DOHH2 (cell line): ENCODE data around the gene ADAD2.

Source experiments
- H3F3A ChIP-seq: fragments of 200-600 bp; sonication (generic), shearing (Covaris generic); 2 replicates; pipeline ENCODE4 v1.6.0; 2016; ENCODE audit warnings: antibody characterized with exemption, mild to moderate bottlenecking; ENCODE audit not compliant: control insufficient read depth, insufficient read depth
- H3K27ac ChIP-seq: fragments of 200-600 bp; sonication (generic); 2 replicates; pipeline ENCODE4 v1.5.1; 2014; ENCODE audit warnings: low read depth, mild to moderate bottlenecking, low read length, moderate library complexity
- H3K27me3 ChIP-seq: fragments of 200-600 bp; sonication (generic); 2 replicates; pipeline ENCODE4 v1.6.1; 2014; ENCODE audit warnings: mild to moderate bottlenecking, low read length, mixed read lengths; ENCODE audit not compliant: control insufficient read depth
- H3K36me3 ChIP-seq: fragments of 200-600 bp; sonication (generic); 2 replicates; pipeline ENCODE4 v1.6.1; 2014; ENCODE audit warnings: mild to moderate bottlenecking, low read length, moderate library complexity, mixed read lengths; ENCODE audit not compliant: control insufficient read depth
- H3K4me1 ChIP-seq: fragments of 200-600 bp; sonication (generic); 2 replicates; pipeline ENCODE4 v1.6.1; 2014; ENCODE audit warnings: mild to moderate bottlenecking, low read length, mixed read lengths; ENCODE audit not compliant: control insufficient read depth
- H3K4me2 ChIP-seq: fragments of 200-600 bp; sonication (generic); 2 replicates; pipeline ENCODE4 v1.6.0; 2014; ENCODE audit warnings: mild to moderate bottlenecking, low read length, moderate library complexity
- H3K4me3 ChIP-seq: fragments of 200-600 bp; sonication (generic); 2 replicates; pipeline ENCODE4 v1.5.1; 2014; ENCODE audit warnings: mild to moderate bottlenecking, low read length, mixed read lengths
- H3K79me2 ChIP-seq: fragments of 200-600 bp; sonication (generic); 2 replicates; pipeline ENCODE4 v1.6.1; 2014; ENCODE audit warnings: mild to moderate bottlenecking, low read length, mixed read lengths; ENCODE audit not compliant: control insufficient read depth
- H3K9me2 ChIP-seq: fragments of 200-600 bp; sonication (generic); replicated peaks from 2 replicates; pipeline ENCODE4 v1.6.1; 2014; ENCODE audit warnings: mild to moderate bottlenecking, low read length, mixed read lengths; ENCODE audit not compliant: control insufficient read depth
- H3K9me3 ChIP-seq: fragments of 200-600 bp; sonication (generic); 2 replicates; pipeline ENCODE4 v1.6.1; 2014; ENCODE audit warnings: antibody characterized with exemption, low read length, mixed read lengths; ENCODE audit not compliant: control insufficient read depth, insufficient read depth
- H4K20me1 ChIP-seq: fragments of 200-600 bp; sonication (generic); 2 replicates; pipeline ENCODE4 v1.6.0; 2014; ENCODE audit warnings: low read depth, mild to moderate bottlenecking, antibody characterized with exemption, low read length, moderate library complexity; ENCODE audit not compliant: control insufficient read depth, insufficient read depth
- EZH2phosphoT487 ChIP-seq: fragments of 200-600 bp; sonication (generic); IDR thresholded peaks from 2 replicates; pipeline ENCODE4 v1.6.1; 2017; ENCODE audit warnings: borderline replicate concordance, mild to moderate bottlenecking, antibody characterized with exemption, low read length, moderate library complexity, mixed read lengths
- TF ChIP-seq, protein P1 (sequence below): fragments of 200-600 bp; sonication (generic); IDR thresholded peaks from one replicate; pipeline ENCODE4 v1.5.1; 2014; ENCODE audit warnings: antibody characterized with exemption, mild to moderate bottlenecking, low read depth, low read length; ENCODE audit not compliant: poor library complexity, severe bottlenecking

Gene ADAD2

DNA sequence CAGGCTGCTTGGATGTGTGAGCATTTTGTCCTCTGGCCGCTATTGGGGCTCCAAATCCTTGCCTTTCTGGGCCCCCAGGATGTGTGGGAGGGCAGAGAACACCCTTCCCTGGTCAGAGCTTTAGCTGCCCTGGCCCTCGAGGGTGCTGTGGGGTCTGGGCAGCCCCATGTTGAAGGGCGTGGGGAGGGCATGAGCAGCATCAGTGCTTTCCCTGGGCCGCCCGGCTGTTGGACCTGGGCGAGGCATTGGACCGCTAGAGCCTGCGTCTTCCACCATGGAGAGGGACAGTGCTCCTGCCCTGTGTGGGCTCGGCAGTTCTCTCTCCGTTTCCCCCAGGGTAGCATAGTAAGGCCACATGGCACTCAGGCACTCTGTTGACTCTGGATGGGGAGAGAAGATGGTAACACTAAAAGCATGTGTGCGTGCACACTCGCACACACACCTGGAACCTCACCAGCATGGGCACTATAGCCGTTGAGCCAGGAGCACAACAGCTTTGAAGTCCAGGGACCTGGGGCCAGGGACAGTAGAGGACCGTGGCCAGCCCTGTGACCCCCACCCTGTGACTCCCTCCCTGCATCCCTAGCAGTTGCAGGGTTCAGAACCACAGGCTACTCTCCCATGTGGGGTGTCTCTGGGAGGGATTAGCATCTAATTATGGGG lies 6.6 kb downstream of the ADAD2 start:
- Histone ChIP-seq H4K20me1 (no peaks in the 10 kb centered on the region), H3K9me3 (no peaks in the 10 kb centered on the region), H3K9me2 (no peaks in the 10 kb centered on the region), H3F3A (no peaks in the 10 kb centered on the region), H3K4me1 (peaks cover 20% of the 10 kb centered on the region), H3K4me2 (no peak overlapping the region), H3K79me2 (no peaks in the 10 kb centered on the region), H3K36me3 (no peaks in the 10 kb centered on the region), H3K27me3 (peaks cover 3% of the 10 kb centered on the region; the same call in 1 of the 2 replicates), H3K4me3 (no peak overlapping the region), H3K27ac (no peak overlapping the region)
- TF ChIP-seq EZH2phosphoT487, result no peak
- TF ChIP-seq, protein P1, sequence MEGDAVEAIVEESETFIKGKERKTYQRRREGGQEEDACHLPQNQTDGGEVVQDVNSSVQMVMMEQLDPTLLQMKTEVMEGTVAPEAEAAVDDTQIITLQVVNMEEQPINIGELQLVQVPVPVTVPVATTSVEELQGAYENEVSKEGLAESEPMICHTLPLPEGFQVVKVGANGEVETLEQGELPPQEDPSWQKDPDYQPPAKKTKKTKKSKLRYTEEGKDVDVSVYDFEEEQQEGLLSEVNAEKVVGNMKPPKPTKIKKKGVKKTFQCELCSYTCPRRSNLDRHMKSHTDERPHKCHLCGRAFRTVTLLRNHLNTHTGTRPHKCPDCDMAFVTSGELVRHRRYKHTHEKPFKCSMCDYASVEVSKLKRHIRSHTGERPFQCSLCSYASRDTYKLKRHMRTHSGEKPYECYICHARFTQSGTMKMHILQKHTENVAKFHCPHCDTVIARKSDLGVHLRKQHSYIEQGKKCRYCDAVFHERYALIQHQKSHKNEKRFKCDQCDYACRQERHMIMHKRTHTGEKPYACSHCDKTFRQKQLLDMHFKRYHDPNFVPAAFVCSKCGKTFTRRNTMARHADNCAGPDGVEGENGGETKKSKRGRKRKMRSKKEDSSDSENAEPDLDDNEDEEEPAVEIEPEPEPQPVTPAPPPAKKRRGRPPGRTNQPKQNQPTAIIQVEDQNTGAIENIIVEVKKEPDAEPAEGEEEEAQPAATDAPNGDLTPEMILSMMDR, result no peak

DNA sequence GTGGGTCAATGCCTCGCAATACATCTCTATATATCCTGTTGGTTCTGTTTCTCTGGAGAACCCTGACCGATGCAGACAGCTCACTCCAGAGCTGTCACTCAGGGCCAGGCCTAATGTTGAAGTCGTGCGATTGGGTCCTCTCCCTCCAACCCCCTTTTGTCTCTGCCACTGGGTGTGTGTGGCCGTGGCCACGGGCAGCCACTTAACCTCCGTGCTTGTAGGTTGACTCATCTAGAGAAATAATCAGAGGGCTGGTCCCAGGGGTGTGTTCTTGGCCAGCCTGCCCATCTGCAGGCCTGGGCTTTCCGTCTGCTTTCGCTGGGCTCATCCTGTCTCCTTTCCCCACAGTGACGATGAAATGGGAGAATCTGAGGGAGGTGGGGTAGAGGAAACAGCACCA lies 7.4 kb downstream of the ADAD2 start:
- Histone ChIP-seq H3K9me2 (no peaks in the 10 kb centered on the region), H3K36me3 (no peaks in the 10 kb centered on the region), H3K4me2 (no peak overlapping the region), H3K4me1 (peaks cover 17% of the 10 kb centered on the region), H3K4me3 (no peak overlapping the region), H3K27ac (no peak overlapping the region), H3F3A (no peaks in the 10 kb centered on the region), H3K79me2 (no peaks in the 10 kb centered on the region), H3K9me3 (no peaks in the 10 kb centered on the region), H4K20me1 (no peaks in the 10 kb centered on the region), H3K27me3 (peaks cover 3% of the 10 kb centered on the region; the same call in 1 of the 2 replicates)
- TF ChIP-seq EZH2phosphoT487, result no peak
- TF ChIP-seq, protein P1, result no peak

DNA sequence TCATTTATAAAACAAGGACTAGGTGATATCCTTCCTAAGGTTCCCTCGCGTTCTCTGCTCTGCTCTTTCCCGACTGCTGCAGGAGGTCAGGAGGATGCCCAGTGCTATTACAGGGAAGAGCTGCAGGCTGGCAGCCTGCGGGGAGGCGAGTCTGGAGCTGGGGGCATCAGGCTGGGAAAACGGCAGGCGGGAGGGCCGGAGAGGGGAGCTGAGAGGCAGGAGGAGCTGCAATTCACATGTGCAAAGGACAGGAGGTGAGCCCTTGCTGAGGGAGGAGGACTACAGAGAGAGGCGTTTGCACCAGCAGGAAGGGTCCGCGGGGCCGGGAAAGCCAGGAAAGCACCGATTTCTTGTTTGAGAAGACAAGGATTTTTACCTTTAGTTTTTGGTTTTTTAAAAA lies 8.1 kb downstream of the ADAD2 start:
- TF ChIP-seq, protein P1, result no peak
- TF ChIP-seq EZH2phosphoT487, result no peak
- Histone ChIP-seq H4K20me1 (no peaks in the 10 kb centered on the region), H3K4me3 (no peak overlapping the region), H3K9me2 (no peaks in the 10 kb centered on the region), H3K9me3 (no peaks in the 10 kb centered on the region), H3K36me3 (no peaks in the 10 kb centered on the region), H3K79me2 (no peaks in the 10 kb centered on the region), H3K27ac (no peak overlapping the region), H3K27me3 (peaks cover 3% of the 10 kb centered on the region; the same call in 1 of the 2 replicates), H3K4me2 (no peak overlapping the region), H3K4me1 (peaks cover 10% of the 10 kb centered on the region), H3F3A (no peaks in the 10 kb centered on the region)
